ENCODE data around the gene IL2RG.

IL2RG gene

DNA sequence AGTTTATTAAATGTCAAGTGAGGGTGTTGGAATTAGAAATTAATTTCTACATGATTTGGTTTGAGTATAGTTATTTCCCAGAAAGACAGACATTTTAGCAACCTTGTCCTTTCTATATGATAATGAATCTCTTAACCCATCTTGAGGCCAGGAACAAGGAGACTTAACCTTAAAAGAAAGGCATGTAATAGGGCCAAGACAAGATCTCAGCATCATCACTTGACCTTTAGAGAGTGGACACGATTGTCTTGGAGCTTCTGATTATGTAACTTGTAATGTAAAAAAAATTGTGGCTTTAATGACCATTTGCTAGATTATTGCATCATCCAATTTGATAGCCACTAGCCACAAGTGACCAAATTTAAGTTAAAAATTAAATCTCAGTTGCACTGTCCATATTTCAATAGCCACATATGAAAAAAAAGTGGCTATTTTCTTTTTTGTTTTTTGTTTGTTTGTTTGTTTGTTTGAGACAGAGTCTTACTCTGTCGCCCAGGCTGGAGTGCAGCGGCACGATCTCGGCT lies 29.2 kb downstream of the IL2RG start:
- H3K36me3 ChIP-seq (ENCODE audit: insufficient read depth, low read length), result no peaks in the 10 kb centered on the region
- no peak overlapping the region for H3K4me3 ChIP-seq (ENCODE audit: low read depth, low read length, poor library complexity, severe bottlenecking)
- no peaks in the 10 kb centered on the region for H3K79me2 ChIP-seq (ENCODE audit: insufficient read depth, low read length)
- no peaks in the 10 kb centered on the region for H3F3A ChIP-seq (ENCODE audit: insufficient read depth, low read length)
- no peak overlapping the region for H3K27ac ChIP-seq (ENCODE audit: low read depth, low read length, poor library complexity, severe bottlenecking)
- no peak overlapping the region for H3K4me2 ChIP-seq (ENCODE audit: low read length)
- no peaks in the 10 kb centered on the region for H4K20me1 ChIP-seq (ENCODE audit: insufficient read depth, low read length)
- H3K4me1 ChIP-seq (ENCODE audit: insufficient read depth, low read length, severe bottlenecking), result no peaks in the 10 kb centered on the region
- no peak overlapping the region for H3K9ac ChIP-seq (ENCODE audit: low read length)
- H2AFZ ChIP-seq (ENCODE audit: low read length), result no peak overlapping the region
- H3K9me3 ChIP-seq (ENCODE audit: low read length), result no peaks in the 10 kb centered on the region
- TF ChIP-seq, protein P1, sequence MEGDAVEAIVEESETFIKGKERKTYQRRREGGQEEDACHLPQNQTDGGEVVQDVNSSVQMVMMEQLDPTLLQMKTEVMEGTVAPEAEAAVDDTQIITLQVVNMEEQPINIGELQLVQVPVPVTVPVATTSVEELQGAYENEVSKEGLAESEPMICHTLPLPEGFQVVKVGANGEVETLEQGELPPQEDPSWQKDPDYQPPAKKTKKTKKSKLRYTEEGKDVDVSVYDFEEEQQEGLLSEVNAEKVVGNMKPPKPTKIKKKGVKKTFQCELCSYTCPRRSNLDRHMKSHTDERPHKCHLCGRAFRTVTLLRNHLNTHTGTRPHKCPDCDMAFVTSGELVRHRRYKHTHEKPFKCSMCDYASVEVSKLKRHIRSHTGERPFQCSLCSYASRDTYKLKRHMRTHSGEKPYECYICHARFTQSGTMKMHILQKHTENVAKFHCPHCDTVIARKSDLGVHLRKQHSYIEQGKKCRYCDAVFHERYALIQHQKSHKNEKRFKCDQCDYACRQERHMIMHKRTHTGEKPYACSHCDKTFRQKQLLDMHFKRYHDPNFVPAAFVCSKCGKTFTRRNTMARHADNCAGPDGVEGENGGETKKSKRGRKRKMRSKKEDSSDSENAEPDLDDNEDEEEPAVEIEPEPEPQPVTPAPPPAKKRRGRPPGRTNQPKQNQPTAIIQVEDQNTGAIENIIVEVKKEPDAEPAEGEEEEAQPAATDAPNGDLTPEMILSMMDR (IDR thresholded peaks at IDR 0.05; ENCODE audit: low read length), result no peak
- no peak for TF ChIP-seq EZH2 (IDR thresholded peaks at IDR 0.05; ENCODE audit: borderline replicate concordance, low read length)
- no peaks in the 10 kb centered on the region for H3K9me2 ChIP-seq (ENCODE audit: low read depth, low read length)
- H3K27me3 ChIP-seq (ENCODE audit: insufficient read depth, low read length), result no peaks in the 10 kb centered on the region

DNA sequence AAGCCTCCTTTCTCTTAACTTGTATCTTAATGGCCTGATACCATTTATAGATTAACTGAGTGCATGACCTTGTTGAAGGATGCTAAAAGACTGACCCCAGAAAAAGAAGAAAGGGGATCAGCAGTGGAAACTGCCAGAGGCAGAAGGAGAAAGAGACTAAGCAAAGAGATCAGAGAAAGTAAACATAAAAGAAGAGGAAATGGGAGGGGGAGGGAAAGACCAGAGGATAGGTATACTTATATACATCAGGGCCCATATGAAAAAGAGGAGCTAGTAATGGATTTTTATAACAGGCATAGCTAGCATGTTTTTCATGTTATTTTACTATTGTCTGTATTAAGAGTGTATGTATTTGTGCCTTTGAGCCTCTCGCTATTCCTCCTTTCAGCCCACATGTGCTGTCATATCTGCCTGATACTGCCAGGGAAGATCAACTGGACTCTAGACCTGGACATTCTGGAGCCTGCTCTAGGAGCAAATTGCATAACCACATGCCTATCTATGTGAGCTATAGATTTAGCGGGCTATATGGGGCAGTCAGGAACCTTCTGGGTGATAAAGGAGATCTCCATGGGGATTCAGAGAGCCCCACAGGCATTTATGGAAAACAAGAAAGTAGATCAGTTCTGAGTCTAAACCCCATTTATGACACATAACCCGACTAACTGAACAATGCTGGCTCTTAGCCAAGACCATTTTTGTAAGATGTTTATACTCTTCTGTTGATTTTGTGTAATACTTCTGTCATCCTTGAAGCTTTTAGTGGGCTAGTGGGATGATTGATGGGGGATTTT lies 29.9 kb downstream of the IL2RG start:
- no peak overlapping the region for H3K4me3 ChIP-seq (ENCODE audit: low read depth, low read length, poor library complexity, severe bottlenecking)
- H3K9ac ChIP-seq (ENCODE audit: low read length), result no peak overlapping the region
- H3K4me2 ChIP-seq (ENCODE audit: low read length), result no peak overlapping the region
- no peaks in the 10 kb centered on the region for H3K9me3 ChIP-seq (ENCODE audit: low read length)
- no peaks in the 10 kb centered on the region for H4K20me1 ChIP-seq (ENCODE audit: insufficient read depth, low read length)
- H3K27ac ChIP-seq (ENCODE audit: low read depth, low read length, poor library complexity, severe bottlenecking), result no peak overlapping the region
- no peaks in the 10 kb centered on the region for H3K9me2 ChIP-seq (ENCODE audit: low read depth, low read length)
- H3K4me1 ChIP-seq (ENCODE audit: insufficient read depth, low read length, severe bottlenecking), result no peaks in the 10 kb centered on the region
- H2AFZ ChIP-seq (ENCODE audit: low read length), result no peak overlapping the region
- H3F3A ChIP-seq (ENCODE audit: insufficient read depth, low read length), result no peaks in the 10 kb centered on the region
- no peaks in the 10 kb centered on the region for H3K36me3 ChIP-seq (ENCODE audit: insufficient read depth, low read length)
- TF ChIP-seq, protein P1 (IDR thresholded peaks at IDR 0.05; ENCODE audit: low read length), result no peak
- TF ChIP-seq EZH2 (IDR thresholded peaks at IDR 0.05; ENCODE audit: borderline replicate concordance, low read length), result no peak
- no peaks in the 10 kb centered on the region for H3K79me2 ChIP-seq (ENCODE audit: insufficient read depth, low read length)
- H3K27me3 ChIP-seq (ENCODE audit: insufficient read depth, low read length), result no peaks in the 10 kb centered on the region

DNA sequence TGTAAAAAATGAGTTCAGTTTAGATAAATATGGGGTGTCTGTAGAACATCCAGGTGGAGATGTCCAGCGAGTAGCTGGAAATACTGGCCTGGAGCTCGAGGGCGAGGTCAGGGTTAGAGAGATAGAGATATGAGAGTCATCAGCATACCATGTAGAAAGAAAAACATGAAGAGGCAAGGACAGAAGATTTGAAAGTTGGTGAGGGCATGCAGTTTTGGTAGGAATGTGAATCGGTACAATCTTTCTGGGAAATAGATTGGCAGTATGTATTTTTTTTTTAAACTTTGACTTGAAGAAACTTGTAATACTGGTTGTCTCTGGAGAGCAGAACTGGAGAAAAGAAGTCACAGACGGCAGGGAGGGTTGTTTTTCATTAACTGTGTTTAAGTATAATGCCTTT lies 40.8 kb downstream of the IL2RG start:
- no peaks in the 10 kb centered on the region for H3K9me3 ChIP-seq (ENCODE audit: low read length)
- no peaks in the 10 kb centered on the region for H4K20me1 ChIP-seq (ENCODE audit: insufficient read depth, low read length)
- TF ChIP-seq, protein P1 (IDR thresholded peaks at IDR 0.05; ENCODE audit: low read length), result no peak
- TF ChIP-seq EZH2 (IDR thresholded peaks at IDR 0.05; ENCODE audit: borderline replicate concordance, low read length), result no peak
- no peak overlapping the region for H3K9ac ChIP-seq (ENCODE audit: low read length)
- no peaks in the 10 kb centered on the region for H3K36me3 ChIP-seq (ENCODE audit: insufficient read depth, low read length)
- no peak overlapping the region for H3K4me3 ChIP-seq (ENCODE audit: low read depth, low read length, poor library complexity, severe bottlenecking)
- H3K4me2 ChIP-seq (ENCODE audit: low read length), result no peak overlapping the region
- H3K9me2 ChIP-seq (ENCODE audit: low read depth, low read length), result no peaks in the 10 kb centered on the region
- H3F3A ChIP-seq (ENCODE audit: insufficient read depth, low read length), result no peaks in the 10 kb centered on the region
- peaks cover 13% of the 10 kb centered on the region for H3K4me1 ChIP-seq (ENCODE audit: insufficient read depth, low read length, severe bottlenecking)
- H3K79me2 ChIP-seq (ENCODE audit: insufficient read depth, low read length), result peaks cover 13% of the 10 kb centered on the region; the same call in 1 of the 2 replicates
- H3K27me3 ChIP-seq (ENCODE audit: insufficient read depth, low read length), result no peaks in the 10 kb centered on the region
- no peak overlapping the region for H2AFZ ChIP-seq (ENCODE audit: low read length)
- no peak overlapping the region for H3K27ac ChIP-seq (ENCODE audit: low read depth, low read length, poor library complexity, severe bottlenecking)
